NB4 (cell line): Measurements from ENCODE around the gene TADA2A.

ENCODE experiments used
- CTCF ChIP-seq: IDR thresholded peaks from one replicate; pipeline ENCODE4 v1.5.1; 2012; ENCODE audit warnings: low read depth, low read length
- MYC ChIP-seq: IDR thresholded peaks from 2 replicates; pipeline ENCODE4 v1.6.1; 2011; ENCODE audit warnings: low read depth, low read length
- POLR2A ChIP-seq: IDR thresholded peaks from 2 replicates; pipeline ENCODE4 v1.6.1; 2011; ENCODE audit warnings: mild to moderate bottlenecking; ENCODE audit not compliant: insufficient read length; ENCODE audit errors: extremely low read depth

DNA sequence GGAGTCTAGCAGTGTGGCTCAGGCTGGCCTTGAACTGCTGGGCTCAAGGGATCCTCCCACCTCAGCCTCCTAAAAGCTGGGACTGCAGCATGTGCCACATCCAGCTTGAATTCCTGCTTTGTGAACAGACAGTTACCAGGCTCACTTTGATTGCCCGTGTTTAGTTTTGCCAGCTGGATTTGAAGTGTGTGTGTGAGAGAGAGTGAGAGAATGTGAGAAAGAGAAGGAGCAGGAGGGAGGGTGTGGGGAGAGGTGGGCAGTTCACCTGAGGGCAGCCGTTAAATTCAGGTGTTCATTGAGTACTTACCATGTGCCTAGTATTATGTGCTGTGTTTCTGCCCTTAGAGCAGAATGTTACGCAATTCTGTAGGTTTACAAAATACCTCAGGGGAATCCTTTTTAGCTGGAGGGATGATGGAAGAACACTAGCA, 87.7 kb downstream of the TADA2A start:
- TF ChIP-seq CTCF (no peak), POLR2A (no peak), MYC (no peak)
